Caco-2 (cell line): Measurements from ENCODE around the gene CLDN24. TPM values are rescaled to one million over a fixed set of nuclear protein-coding genes. Genes with fewer than 3 reads are reported as not detected.

Source experiments
- BruUV-seq: library from RNA; stranded (reverse); fragments of 400-500 nt; replicated peaks from 2 replicates; lab custom pipeline; 2021; lab: Mats Ljungman, UMichigan
- CTCF ChIA-PET: fragments of 300-600 bp; sonication (Branson Sonifier 250); formaldehyde crosslinking; loops from one replicate; lab custom pipeline; 2022; ENCODE audit warnings: antibody characterized with exemption; lab: Charles Lee
- POLR2A ChIA-PET: fragments of 300-600 bp; sonication (Branson Sonifier 250); formaldehyde crosslinking; loops from one replicate; lab custom pipeline; 2022; ENCODE audit warnings: antibody characterized with exemption; lab: Charles Lee
- DNase-seq, 2 experiments: peaks; one replicate each; pipeline versions ENCODE4 v3.0.0 to v3.0.0-alpha.2; 2020 to 2022
- H3K27me3 ChIP-seq: replicated peaks from 2 replicates; pipeline ENCODE4 v1.6.0; 2011; ENCODE audit warnings: low read length; ENCODE audit not compliant: control insufficient read depth, insufficient read depth
- H3K36me3 ChIP-seq: 2 replicates; pipeline ENCODE4 v1.5.1; 2011; ENCODE audit warnings: low read length; ENCODE audit not compliant: control insufficient read depth, insufficient read depth
- H3K4me1 ChIP-seq: fragments of 250-450 bp; sonication (Bioruptor Pico); 2 replicates; pipeline ENCODE4 v1.5.1; 2020; ENCODE audit warnings: mild to moderate bottlenecking
- H3K4me3 ChIP-seq: 2 replicates; pipeline ENCODE4 v1.5.1; 2011; ENCODE audit warnings: low read depth, mild to moderate bottlenecking, control low read depth, low read length
- H3K9me3 ChIP-seq: fragments of 250-450 bp; sonication (Bioruptor Pico); 2 replicates; pipeline ENCODE4 v1.5.1; 2020; ENCODE audit warnings: mild to moderate bottlenecking, moderate library complexity
- H3K27ac Mint-ChIP-seq: one replicate; pipeline ENCODE4 v1.8.0; 2022; ENCODE audit warnings: mixed read lengths; ENCODE audit not compliant: unreplicated experiment
- H3K27me3 Mint-ChIP-seq: one replicate; pipeline ENCODE4 v1.8.0; 2022; ENCODE audit warnings: mixed read lengths; ENCODE audit not compliant: insufficient read depth, unreplicated experiment
- H3K36me3 Mint-ChIP-seq: one replicate; pipeline ENCODE4 v1.8.0; 2022; ENCODE audit warnings: mild to moderate bottlenecking, mixed read lengths; ENCODE audit not compliant: insufficient read depth, unreplicated experiment
- H3K4me1 Mint-ChIP-seq: one replicate; pipeline ENCODE4 v1.8.0; 2022; ENCODE audit warnings: low read depth, mixed read lengths; ENCODE audit not compliant: unreplicated experiment
- H3K4me3 Mint-ChIP-seq: one replicate; pipeline ENCODE4 v1.8.0; 2022; ENCODE audit warnings: mild to moderate bottlenecking, moderate library complexity, mixed read lengths; ENCODE audit not compliant: unreplicated experiment
- H3K9me3 Mint-ChIP-seq: one replicate; pipeline ENCODE4 v1.8.0; 2022; ENCODE audit warnings: mixed read lengths; ENCODE audit not compliant: unreplicated experiment
- CTCF ChIP-seq, 2 experiments: fragments of 200-600 bp in 1 of 2; IDR thresholded peaks; 1 replicate in 1 of 2; 2 replicates in 1 of 2; pipeline versions ENCODE4 v1.5.1 to v1.8.0; 2011 to 2022; ENCODE audit warnings: antibody characterized with exemption in 1 of 2, control low read depth in 1 of 2, inconsistent platforms in 1 of 2, low read depth in 1 of 2, low read length in 1 of 2, mild to moderate bottlenecking in 1 of 2, moderate library complexity in 1 of 2; ENCODE audit not compliant: insufficient read depth in 1 of 2, severe bottlenecking in 1 of 2, unreplicated experiment in 1 of 2
- intact Hi-C: fragments of 100-400 bp; cut with micrococcal nuclease; formaldehyde crosslinking; loops from one replicate; pipeline ENCODE4 v1.10.0; 2022; ENCODE audit not compliant: unreplicated experiment
- total RNA-seq: library from RNA; stranded (reverse); gene quantifications from 2 replicates; pipeline ENCODE4 v1.2.3, GENCODE V29; 2022

The CLDN24 gene
- total RNA-seq, 1 experiment from 2014 or later = not detected

GRCh38 chr4:183350317-183351071, 28.3 kb upstream of the CLDN24 start:
- DNase-seq = no peak
- Histone ChIP-seq H3K9me3 (no peaks in the 10 kb centered on the region), H3K4me3 (no peak overlapping the region), H3K4me1 (peaks cover 14% of the 10 kb centered on the region), H3K36me3 (no peaks in the 10 kb centered on the region), H3K27me3 (no peaks in the 10 kb centered on the region)
- no peak for TF ChIP-seq CTCF (IDR thresholded peaks at IDR 0.05; ENCODE audit: insufficient read depth in 1 of 2, low read depth in 1 of 2, low read length in 1 of 2, severe bottlenecking in 1 of 2, unreplicated experiment in 1 of 2)
- no TSS peak for BruUV-seq
- intact Hi-C loops = no loop called here
- ChIA-PET CTCF (no interaction called here), POLR2A (no interaction called here)
- Mint-ChIP-seq H3K27ac (no peak overlapping the region), H3K9me3 (no peaks in the 10 kb centered on the region), H3K4me1 (no peaks in the 10 kb centered on the region), H3K4me3 (no peak overlapping the region), H3K36me3 (no peaks in the 10 kb centered on the region), H3K27me3 (no peaks in the 10 kb centered on the region)

- TF ChIP-seq CTCF (IDR thresholded peaks at IDR 0.05; ENCODE audit: insufficient read depth in 1 of 2, low read depth in 1 of 2, low read length in 1 of 2, severe bottlenecking in 1 of 2, unreplicated experiment in 1 of 2) = no peak
- no peaks in the 10 kb centered on the region for H3K36me3 ChIP-seq
- Mint-ChIP-seq H3K4me3 (no peak overlapping the region), H3K9me3 (no peaks in the 10 kb centered on the region), H3K36me3 (no peaks in the 10 kb centered on the region), H3K4me1 (no peaks in the 10 kb centered on the region), H3K27ac (no peak overlapping the region), H3K27me3 (no peaks in the 10 kb centered on the region)
- intact Hi-C loops = no loop called here
- no peak overlapping the region for H3K4me3 ChIP-seq
- DNase-seq = no peak
- no peaks in the 10 kb centered on the region for H3K27me3 ChIP-seq
- POLR2A ChIA-PET = no interaction called here
- CTCF ChIA-PET = no interaction called here
- BruUV-seq = no TSS peak
- H3K4me1 ChIP-seq = peaks cover 14% of the 10 kb centered on the region
- no peaks in the 10 kb centered on the region for H3K9me3 ChIP-seq
Observed at GRCh38 chr4:183349673-183350072, 27.4 kb upstream of the CLDN24 start.

- no peaks in the 10 kb centered on the region for H3K9me3 ChIP-seq
- Mint-ChIP-seq H3K9me3 (no peaks in the 10 kb centered on the region), H3K27me3 (no peaks in the 10 kb centered on the region), H3K36me3 (no peaks in the 10 kb centered on the region), H3K4me3 (no peak overlapping the region), H3K4me1 (no peaks in the 10 kb centered on the region), H3K27ac (no peak overlapping the region)
- peaks cover 7% of the 10 kb centered on the region for H3K4me1 ChIP-seq
- intact Hi-C loops = no loop called here
- no TSS peak for BruUV-seq
- H3K36me3 ChIP-seq = no peaks in the 10 kb centered on the region
- CTCF ChIA-PET = no interaction called here
- no peak for DNase-seq
- POLR2A ChIA-PET = no interaction called here
- no peak overlapping the region for H3K4me3 ChIP-seq
- H3K27me3 ChIP-seq = no peaks in the 10 kb centered on the region
- no peak for TF ChIP-seq CTCF (IDR thresholded peaks at IDR 0.05; ENCODE audit: insufficient read depth in 1 of 2, low read depth in 1 of 2, low read length in 1 of 2, severe bottlenecking in 1 of 2, unreplicated experiment in 1 of 2)
Observed at GRCh38 chr4:183348706-183349659, 26.8 kb upstream of the CLDN24 start.
